ENCODE results near the gene MCMBP. TPM values are rescaled to one million over a fixed set of nuclear protein-coding genes. Genes with fewer than 3 reads are reported as not detected.

Gene MCMBP
- polyA plus RNA-seq, 2 of the 4 experiments (the other 2 are of a cell fraction): 57.3 to 113 TPM

- ATAC-seq: no peak
- no peaks in the 10 kb centered on the region for H3K4me1 ChIP-seq
- no peak for FAIRE-seq
- 71% methylated on average over 4 of the region's 4 CpGs for WGBS (ENCODE audit: missing lambda C conversion rate)
- TF ChIP-seq POLR2A (IDR thresholded peaks at IDR 0.05; ENCODE audit: low read length) (no peak), RCOR1 (IDR thresholded peaks at IDR 0.05; ENCODE audit: low read depth, low read length) (no peak), CHD2 (IDR thresholded peaks at IDR 0.05; ENCODE audit: low read length, partially characterized antibody) (no peak), RNF2 (IDR thresholded peaks at IDR 0.05; ENCODE audit: borderline replicate concordance, low read depth) (no peak), HMGXB4 (CRISPR knock-in tag; IDR thresholded peaks at IDR 0.05; ENCODE audit: borderline replicate concordance) (no peak), RFX5 (IDR thresholded peaks at IDR 0.05) (no peak), USF2 (IDR thresholded peaks at IDR 0.05) (no peak), BCL3 (IDR thresholded peaks at IDR 0.05) (no peak), FOXS1 (CRISPR knock-in tag; IDR thresholded peaks at IDR 0.05) (no peak), HOXB5 (CRISPR knock-in tag; IDR thresholded peaks at IDR 0.05) (no peak), KDM5A (IDR thresholded peaks at IDR 0.05) (no peak), NFE2L2 (conservative IDR thresholded peaks at IDR 0.05; ENCODE audit: low read length) (no peak), GATA3 (IDR thresholded peaks at IDR 0.05; ENCODE audit: borderline replicate concordance) (no peak), HOXA7 (CRISPR knock-in tag; IDR thresholded peaks at IDR 0.05) (no peak)
- H3K4me3 ChIP-seq: no peak overlapping the region
- H3K27ac ChIP-seq: no peak overlapping the region
- DNase-seq (ENCODE audit: low read depth in 1 of 2, low spot score in 1 of 2): no peak
- no peaks in the 10 kb centered on the region for H3K9me3 ChIP-seq
- no peak overlapping the region for H3K4me2 ChIP-seq
- ChIA-PET CTCF (interaction anchor here (0.8 kb wide), 1 partner anchor 9 kb away, joined by 3 read pairs; no protein-coding TSS in a partner anchor), POLR2A (no interaction called here)
Observed at GRCh38 chr10:119811122-119811521, 61.5 kb downstream of the MCMBP start.

GRCh38 chr10:119807960-119808697 lies 64.5 kb downstream of the MCMBP start:
- Histone ChIP-seq H3K4me1 (no peaks in the 10 kb centered on the region), H3K4me2 (no peak overlapping the region), H3K4me3 (no peak overlapping the region), H3K27ac (no peak overlapping the region), H3K9me3 (no peaks in the 10 kb centered on the region)
- ATAC-seq: no peak
- no peak for DNase-seq (ENCODE audit: low read depth in 1 of 2, low spot score in 1 of 2)
- no peak for FAIRE-seq
- ChIA-PET POLR2A (no interaction called here), CTCF (interaction anchor here (0.8 to 1.9 kb wide), 4 partner anchors 38 to 199 kb away, joined by 3 to 8 read pairs (median 4); no protein-coding TSS in a partner anchor)
- TF ChIP-seq RARB (CRISPR knock-in tag; IDR thresholded peaks at IDR 0.05) (no peak), MAZ (IDR thresholded peaks at IDR 0.05; ENCODE audit: borderline replicate concordance, low read depth, low read length) (no peak), HDAC2 (IDR thresholded peaks at IDR 0.05) (no peak), JUN (IDR thresholded peaks at IDR 0.05) (no peak), USF2 (IDR thresholded peaks at IDR 0.05) (no peak), BHLHE40 (IDR thresholded peaks at IDR 0.05; ENCODE audit: low read depth, low read length) (no peak), TFCP2L1 (CRISPR knock-in tag; IDR thresholded peaks at IDR 0.05) (no peak)
- WGBS (ENCODE audit: missing lambda C conversion rate): 95% methylated on average over 3 of the region's 3 CpGs
